ENCODE results near the gene SH3BP4. TPM values are rescaled to one million over a fixed set of nuclear protein-coding genes. Genes with fewer than 3 reads are reported as not detected.

Gene SH3BP4
- total and polyA plus RNA-seq, 2 of the 8 experiments (the other 6 are each of a cell fraction or from before 2014, with no cell fraction given): 28.3 to 35.4 TPM

DNA sequence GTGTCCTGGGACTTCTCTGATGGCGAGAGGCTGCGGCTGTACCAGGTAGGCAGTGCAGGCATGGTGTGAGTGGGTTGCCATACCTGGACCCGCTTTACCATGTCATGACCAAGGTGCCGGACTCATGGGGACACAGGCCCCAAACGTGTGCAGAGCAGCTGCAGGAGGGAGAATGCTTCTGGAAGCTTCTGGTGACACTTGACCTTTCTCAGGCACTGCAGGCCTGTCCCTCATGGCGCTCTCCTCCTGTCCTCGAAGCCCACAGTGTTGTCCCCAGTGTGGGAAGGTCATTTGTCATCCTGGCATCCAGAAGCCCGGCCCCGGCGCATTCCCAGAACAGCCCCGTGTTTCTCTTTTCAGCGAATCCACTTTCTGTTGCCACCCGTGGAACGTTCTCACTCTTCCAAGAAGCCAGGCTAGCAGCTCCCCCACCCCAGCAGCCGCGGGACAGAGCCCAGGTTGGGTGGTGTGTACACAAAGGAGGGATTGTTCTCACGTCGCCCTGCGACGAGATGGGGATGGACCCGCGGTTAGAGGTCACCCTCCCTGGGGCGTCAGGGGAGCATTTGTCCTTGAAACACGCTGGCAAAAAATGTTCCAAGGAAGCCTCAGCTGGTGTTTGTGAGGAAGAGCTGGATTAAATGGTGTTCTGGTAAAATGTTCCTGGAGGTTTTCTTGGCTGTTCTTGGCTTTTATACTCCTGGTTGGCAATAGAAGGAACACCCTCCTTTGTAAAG is 43.7 kb downstream of the SH3BP4 start:
- 0 out of 7 replicates have a peak overlapping the region, but pooled peaks of 1 of the 4 experiments have one; percentile 27 for H3K9ac ChIP-seq (replicated peaks in 1 of 4; ENCODE audit: extremely low read depth in 1 of 4, low read depth in 3 of 4, low read length in 3 of 4)
- H3K36me3 ChIP-seq (ENCODE audit: control insufficient read depth in 2 of 4, insufficient read depth in 4 of 4, low read length in 3 of 4): peaks cover 0 to 22% (median 0%) of the 10 kb centered on the region in 4 experiments; a peak in 1 of 8 replicates
- H3K79me2 ChIP-seq (ENCODE audit: control insufficient read depth in 1 of 2, insufficient read depth in 2 of 2, low read length in 2 of 2): peaks cover 23 to 84% of the 10 kb centered on the region in 2 experiments
- H2BK15ac ChIP-seq (ENCODE audit: low read length): peak overlapping the region; percentile 88; the same call in 1 of the 2 replicates
- peak overlapping the region; percentile 56; the same call in 1 of the 2 replicates for H3K27ac ChIP-seq (ENCODE audit: low read depth, low read length)
- no peak overlapping the region for H3K14ac ChIP-seq (ENCODE audit: insufficient read length)
- no peak overlapping the region for H2AFZ ChIP-seq (ENCODE audit: low read length)
- no peak for DNase-seq (ENCODE audit: low read depth in 1 of 2, low spot score in 2 of 2)
- H3K79me1 ChIP-seq (ENCODE audit: low read depth, low read length): peaks cover 42% of the 10 kb centered on the region
- TF ChIP-seq SIX5 (IDR thresholded peaks at IDR 0.05; ENCODE audit: low read depth, low read length): no peak
- peak overlapping the region; percentile 66 for H3K4ac ChIP-seq (replicated peaks; ENCODE audit: insufficient read length, low read depth, low read length)
- H2BK12ac ChIP-seq (ENCODE audit: low read depth, low read length): peak overlapping the region; percentile 89
- peak overlapping the region; percentile 85 for H4K8ac ChIP-seq (ENCODE audit: extremely low read depth, insufficient read depth, low read length)
- POLR2A ChIA-PET (ENCODE audit: partially characterized antibody): interaction anchor here (0.8 to 3.7 kb wide), 4 partner anchors 13 to 19 kb away, joined by 3 to 17 read pairs (median 4); no protein-coding TSS in a partner anchor
- H2BK20ac ChIP-seq (ENCODE audit: low read length): 0 out of 2 replicates have a peak overlapping the region, but pooled peaks have one; percentile 90
- H3K27me3 ChIP-seq (replicated peaks in 1 of 4; ENCODE audit: control insufficient read depth in 3 of 4, extremely low read depth in 1 of 4, insufficient read depth in 3 of 4, low read length in 3 of 4): no peaks in the 10 kb centered on the region
- H4K5ac ChIP-seq (ENCODE audit: insufficient read length, low read depth, low read length): peak overlapping the region; percentile 18
- peaks cover 3 to 54% (median 31%) of the 10 kb centered on the region in 4 experiments for H3K4me1 ChIP-seq (replicated peaks in 1 of 4; ENCODE audit: control insufficient read depth in 3 of 4, insufficient read depth in 4 of 4, low read length in 3 of 4)
- no peak overlapping the region for H2BK120ac ChIP-seq (replicated peaks; ENCODE audit: low read depth, low read length)
- H4K91ac ChIP-seq (replicated peaks; ENCODE audit: insufficient read length, low read length): peak overlapping the region; percentile 88
- 87% methylated on average over 24 of the region's 24 CpGs; no CpG with 5 or more reads in 1 of the 2 experiments for WGBS, 2 experiments (ENCODE audit: extremely low coverage in 1 of 2, insufficient coverage in 1 of 2, insufficient read length in 1 of 2, insufficient replicate concordance in 2 of 2, low coverage in 1 of 2, low lambda C conversion rate in 2 of 2, missing lambda C conversion rate in 1 of 2)
- no peaks in the 10 kb centered on the region for H3K9me3 ChIP-seq (ENCODE audit: insufficient read depth in 2 of 2, low read depth in 1 of 2, low read length in 1 of 2)
- peak overlapping the region in 1 of 4 experiments; percentile 26; a peak in 1 of 8 replicates for H3K4me3 ChIP-seq (ENCODE audit: extremely low read depth in 1 of 4, insufficient read depth in 2 of 4, low read depth in 3 of 4, low read length in 4 of 4)
- peak overlapping the region; percentile 97 for H2AK5ac ChIP-seq (ENCODE audit: low read depth, low read length)
- H2BK5ac ChIP-seq (ENCODE audit: low read depth, low read length): peak overlapping the region; percentile 79
- CTCF ChIA-PET (ENCODE audit: partially characterized antibody): interaction anchor here (0.5 to 2.1 kb wide), 9 partner anchors 11 to 601 kb away, joined by 3 to 6 read pairs (median 3); no protein-coding TSS in a partner anchor
- H3K18ac ChIP-seq (ENCODE audit: extremely low read depth, low read length): peak overlapping the region; percentile 88; the same call in 1 of the 2 replicates
- no peak overlapping the region for H3K23ac ChIP-seq (ENCODE audit: insufficient read length)
- FAIRE-seq: no peak
- no peak overlapping the region for H3K56ac ChIP-seq (replicated peaks; ENCODE audit: insufficient read length, low read depth, low read length)
- H3K23me2 ChIP-seq (ENCODE audit: low read depth, low read length): no peaks in the 10 kb centered on the region
- H4K20me1 ChIP-seq (replicated peaks in 1 of 2; ENCODE audit: control insufficient read depth in 1 of 2, insufficient read depth in 2 of 2, low read length in 2 of 2): peaks cover 0 to 9% of the 10 kb centered on the region in 2 experiments
- peak overlapping the region; percentile 16 to 53; a peak in 2 of 4 replicates for H3K4me2 ChIP-seq (ENCODE audit: insufficient read depth in 1 of 2, low read depth in 2 of 2, low read length in 2 of 2)
